Fibroblast of skin of scalp (primary cell): Measurements from ENCODE around the gene DENND2A.

Experiments
- DNase-seq: peaks from one replicate; pipeline ENCODE4 v3.0.0-alpha.2; 2013

DENND2A gene

DNA sequence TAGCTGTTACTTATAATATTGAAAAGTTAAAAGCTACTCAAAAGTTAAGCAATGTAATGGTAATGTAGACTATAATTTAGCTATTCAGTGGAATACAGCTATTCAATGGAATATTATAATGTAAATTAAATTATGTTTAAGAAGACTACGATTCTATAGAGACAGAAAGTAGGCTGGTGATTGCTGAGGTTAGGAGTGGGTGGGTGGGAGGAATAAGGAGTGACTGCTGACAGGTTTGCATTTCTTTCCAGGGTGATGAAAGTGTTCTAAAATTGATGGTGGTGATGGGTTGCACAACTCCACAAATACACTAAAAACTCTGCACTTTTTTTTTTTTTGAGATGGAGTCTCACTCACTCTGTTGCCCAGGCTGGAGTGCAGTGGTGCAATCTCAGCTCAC is 21.4 kb downstream of the DENND2A start:
- no peak for DNase-seq

GRCh38 chr7:140618306-140618705 is 22.3 kb downstream of the DENND2A start:
- no peak for DNase-seq

DNA sequence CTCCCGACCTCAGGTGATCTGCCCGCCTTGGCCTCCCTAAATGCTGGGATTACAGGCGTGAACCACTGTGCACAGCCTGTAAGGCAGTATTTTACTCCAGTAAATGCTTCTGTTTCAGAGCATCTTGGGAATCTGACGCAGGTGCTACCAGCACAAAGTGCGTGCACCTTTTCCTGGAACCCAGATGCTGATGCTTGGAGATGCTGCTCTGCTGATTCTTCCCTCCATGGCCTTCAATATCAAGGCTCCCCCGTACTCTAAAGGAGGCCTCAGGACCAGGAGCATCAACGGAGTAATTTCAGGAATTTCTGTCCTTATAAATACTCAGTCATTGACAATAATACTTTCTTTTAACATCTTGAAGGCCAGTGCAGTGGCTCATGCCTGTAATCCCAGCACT is 23.5 kb downstream of the DENND2A start:
- DNase-seq, result no peak

GRCh38 chr7:140616328-140616727 is 24.3 kb downstream of the DENND2A start:
- no peak for DNase-seq

- no peak for DNase-seq
These were observed 29.0 kb downstream of the DENND2A start for GRCh38 chr7:140611641-140612040.

GRCh38 chr7:140610204-140611165 is 30.1 kb downstream of the DENND2A start:
- no peak for DNase-seq

GRCh38 chr7:140609646-140610045 is 31.0 kb downstream of the DENND2A start:
- peak; percentile 53 for DNase-seq

DNA sequence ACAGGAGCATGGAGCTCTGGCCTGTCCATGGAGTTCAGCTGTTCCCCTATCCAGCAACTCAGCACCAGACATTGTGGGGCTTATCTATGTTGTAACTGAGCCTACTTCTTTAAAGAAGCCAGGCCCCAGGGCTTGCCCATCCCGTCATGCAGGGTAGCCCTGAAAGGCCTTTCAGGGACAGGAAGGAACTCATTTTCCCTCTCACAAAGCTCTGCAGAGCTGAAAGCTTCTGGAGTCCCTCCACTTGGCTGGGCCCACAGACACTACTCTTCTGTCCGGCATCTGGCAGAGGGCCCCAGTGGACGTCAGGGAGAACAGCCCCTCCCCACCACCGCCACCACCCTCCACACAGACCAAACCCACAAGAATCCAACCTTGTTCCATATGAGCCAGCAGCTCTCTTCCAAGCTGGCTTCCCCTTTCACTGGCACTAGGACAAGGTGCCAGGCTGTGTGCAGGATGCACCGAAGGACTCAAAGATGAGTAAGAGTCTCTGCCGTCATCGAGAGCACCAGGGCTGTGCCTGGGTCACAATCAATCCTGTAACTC is 33.1 kb downstream of the DENND2A start:
- DNase-seq, result peak; percentile 46

DNA sequence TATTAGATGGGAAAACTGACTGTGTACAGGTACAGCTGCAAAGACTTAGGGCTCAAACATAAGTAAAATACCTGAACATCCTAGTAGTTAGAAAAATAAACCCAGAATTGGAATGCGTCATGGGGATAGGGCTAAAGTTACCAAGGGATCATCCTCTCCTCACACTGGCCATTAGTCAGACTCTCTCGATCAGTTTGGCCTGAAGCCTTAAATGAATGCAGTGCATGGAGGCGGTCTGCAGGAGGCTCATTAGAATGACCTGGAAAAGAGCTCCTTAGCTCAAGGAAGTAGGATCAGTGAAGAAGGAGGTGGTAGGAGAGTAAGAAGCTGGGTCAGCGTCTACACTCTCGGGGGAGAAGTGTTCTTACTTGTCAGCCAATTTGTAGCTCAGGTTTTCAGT is 35.3 kb downstream of the DENND2A start:
- DNase-seq, result peak; percentile 49

- peak; percentile 73 for DNase-seq
These were observed 35.9 kb downstream of the DENND2A start for GRCh38 chr7:140604760-140605159.

DNA sequence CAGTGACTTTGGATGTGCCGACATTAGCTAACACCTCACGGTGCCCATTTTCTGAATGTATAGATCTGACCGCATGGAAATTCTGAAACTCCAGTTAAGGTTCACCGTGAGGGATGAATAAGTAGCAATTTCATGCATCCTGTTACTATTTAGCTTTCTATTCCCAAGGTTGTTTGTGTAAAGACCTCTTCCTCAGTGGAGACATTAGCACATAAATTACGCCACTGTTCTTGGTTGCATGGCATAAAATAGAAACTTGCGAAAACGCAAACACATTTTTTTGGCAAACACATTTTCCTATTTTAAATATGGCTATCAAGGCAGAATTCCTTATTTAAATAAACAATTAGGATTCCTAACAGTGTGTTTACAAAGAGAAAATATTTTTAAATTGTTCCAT is 36.5 kb downstream of the DENND2A start:
- DNase-seq, result no peak

GRCh38 chr7:140601566-140602174 is 38.9 kb downstream of the DENND2A start:
- DNase-seq, result no peak

GRCh38 chr7:140600341-140600740 is 40.3 kb downstream of the DENND2A start:
- DNase-seq, result no peak

- no peak for DNase-seq
These were observed 43.1 kb downstream of the DENND2A start for GRCh38 chr7:140597428-140597949.

GRCh38 chr7:140596519-140597427 is 43.8 kb downstream of the DENND2A start:
- peak; percentile 29 for DNase-seq

DNA sequence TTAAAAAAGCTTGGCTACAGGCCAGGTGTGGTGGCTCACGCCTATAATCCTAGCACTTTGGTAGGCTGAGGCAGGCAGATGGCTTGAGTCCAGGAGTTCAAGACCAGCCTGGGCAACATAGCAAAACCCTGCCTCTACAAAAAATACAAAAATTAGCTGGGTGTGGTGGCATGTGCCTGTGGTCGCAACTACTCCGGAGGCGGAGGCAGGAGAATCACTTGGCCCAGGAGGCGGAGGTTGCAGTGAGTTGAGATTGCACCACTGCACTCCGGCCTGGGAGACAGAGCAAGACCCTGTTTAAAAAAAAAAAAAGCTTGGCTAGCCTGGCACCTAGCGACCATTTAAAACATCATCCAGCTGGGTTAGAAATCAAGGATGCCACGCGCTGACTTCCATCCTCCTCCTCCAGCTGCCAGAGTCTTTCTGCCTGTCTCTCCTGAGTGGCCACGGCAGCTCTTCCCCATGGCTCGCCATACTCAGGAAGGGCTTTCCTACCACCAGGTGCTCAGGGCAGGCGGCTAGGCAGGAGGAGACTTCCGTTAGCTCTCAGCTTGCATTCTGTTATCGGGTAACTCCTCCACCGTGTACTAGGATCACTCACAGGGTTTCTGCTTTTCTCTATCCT is 45.0 kb downstream of the DENND2A start:
- no peak for DNase-seq

DNA sequence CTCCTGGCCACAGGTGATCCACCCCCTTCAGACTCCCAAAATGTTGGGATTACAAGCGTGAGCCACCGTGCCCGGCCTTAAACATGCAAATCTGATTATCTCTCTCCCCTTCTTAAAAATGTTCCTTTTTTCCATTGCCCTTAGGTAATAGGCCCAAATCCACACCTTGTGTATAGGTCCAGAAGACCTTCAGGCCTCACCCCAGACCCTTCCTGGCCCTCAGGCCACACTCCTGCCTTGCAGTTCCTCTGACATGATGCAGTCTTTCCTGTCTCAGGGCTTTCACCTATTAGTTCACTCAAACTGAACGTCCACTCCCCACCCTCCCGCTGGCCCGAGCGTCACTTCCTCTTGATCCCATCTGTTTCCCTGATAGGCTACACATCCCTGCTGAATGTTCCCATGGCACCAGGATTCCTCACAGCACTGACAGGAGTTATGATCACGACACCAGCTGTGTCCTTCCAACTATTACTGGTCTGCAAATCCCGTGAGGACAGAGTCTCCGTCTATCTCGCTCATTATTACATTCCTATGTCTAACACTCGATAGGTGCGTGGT is 46.4 kb downstream of the DENND2A start:
- DNase-seq, result no peak

DNA sequence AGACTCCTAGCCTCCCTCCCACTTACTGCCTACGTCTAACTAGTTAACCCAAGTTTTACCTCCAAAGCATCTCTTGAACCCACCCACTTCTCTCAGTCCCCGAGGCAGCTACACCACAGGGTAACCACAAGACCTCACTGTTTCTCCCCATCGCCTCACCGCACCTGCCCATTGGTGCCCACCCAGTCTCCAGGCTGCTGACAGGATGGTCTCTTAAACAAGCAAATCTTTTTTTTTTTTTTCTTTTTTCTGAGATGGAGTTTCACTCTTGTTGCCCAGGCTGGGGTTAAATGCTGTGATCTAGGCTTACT is 47.0 kb downstream of the DENND2A start:
- DNase-seq, result no peak

DNA sequence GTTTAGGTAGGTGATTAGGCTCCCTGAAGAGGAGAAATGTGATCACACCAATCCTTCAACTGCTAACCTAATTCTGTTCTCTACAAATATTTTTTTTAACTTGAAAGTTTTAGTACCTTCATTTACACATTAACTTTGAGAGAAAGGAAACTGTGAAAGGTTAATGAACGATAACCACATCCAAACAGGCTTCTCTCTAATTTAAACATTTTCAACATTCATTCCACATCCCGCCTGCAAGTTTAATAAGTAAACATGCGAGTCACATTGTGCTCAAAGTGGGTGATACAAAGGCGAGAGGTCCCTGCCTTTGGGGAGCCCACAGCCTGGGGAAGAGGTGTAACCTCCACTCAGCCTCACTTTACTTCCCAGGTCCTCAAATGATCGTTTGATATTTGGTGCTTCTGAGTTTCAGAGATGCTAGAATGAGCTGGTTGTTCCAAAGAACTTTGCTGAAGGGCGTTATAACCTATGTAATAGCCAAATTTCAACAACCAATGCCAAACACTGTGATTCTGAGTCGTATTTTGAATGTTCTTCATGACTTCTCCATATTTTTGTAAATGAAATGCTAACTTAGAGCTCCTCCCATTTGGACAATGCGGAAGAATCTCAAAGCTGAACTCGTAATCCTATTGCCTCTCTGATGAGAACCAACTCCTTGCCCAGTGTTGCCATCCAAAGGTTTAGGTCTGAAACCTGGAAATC is 47.5 kb downstream of the DENND2A start:
- no peak for DNase-seq

DNA sequence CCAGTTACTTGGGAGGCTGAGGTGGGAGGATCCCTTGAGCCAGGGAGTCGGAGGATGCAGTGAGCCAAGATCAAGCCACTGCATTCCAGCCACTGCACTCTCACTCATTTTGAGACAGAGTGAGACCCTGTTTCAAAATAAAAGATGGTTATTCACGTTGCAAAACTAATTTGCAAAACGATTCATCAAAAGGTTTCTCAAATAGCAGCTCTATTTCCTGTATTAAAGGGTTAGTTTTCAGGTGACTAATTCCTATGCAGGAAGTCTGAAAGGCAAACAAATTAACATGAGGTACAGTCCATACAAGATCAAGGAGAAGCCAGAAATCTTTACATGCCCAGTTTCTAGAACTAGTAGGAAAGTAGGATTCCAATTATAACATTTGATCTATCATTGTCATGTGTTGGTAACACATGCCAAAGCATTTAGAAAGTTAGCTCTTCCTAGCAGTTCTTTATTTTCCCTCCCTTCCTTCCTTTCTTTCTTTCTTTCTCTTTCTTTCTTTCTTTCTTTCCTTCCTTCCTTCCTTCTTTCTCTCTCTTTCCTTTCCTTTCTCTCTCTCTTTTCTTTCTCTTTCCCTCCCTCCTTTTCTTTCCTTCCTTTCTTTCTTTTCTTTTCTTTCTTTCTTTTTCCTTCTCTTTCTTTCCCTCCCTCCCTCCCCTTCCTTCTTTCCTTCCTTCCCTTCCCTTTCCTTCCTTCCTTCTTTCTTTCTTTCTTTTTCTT is 49.3 kb downstream of the DENND2A start:
- no peak for DNase-seq
